GM19043 (cell line): ENCODE measurements around the gene ID2.

Experiments used
- ATAC-seq: cut with Tn5 transposase; IDR thresholded peaks from one replicate; pipeline ENCODE4 v1.9.1; 2021; ENCODE audit warnings: low read depth; ENCODE audit not compliant: unreplicated experiment

ID2 gene, protein sequence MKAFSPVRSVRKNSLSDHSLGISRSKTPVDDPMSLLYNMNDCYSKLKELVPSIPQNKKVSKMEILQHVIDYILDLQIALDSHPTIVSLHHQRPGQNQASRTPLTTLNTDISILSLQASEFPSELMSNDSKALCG

DNA sequence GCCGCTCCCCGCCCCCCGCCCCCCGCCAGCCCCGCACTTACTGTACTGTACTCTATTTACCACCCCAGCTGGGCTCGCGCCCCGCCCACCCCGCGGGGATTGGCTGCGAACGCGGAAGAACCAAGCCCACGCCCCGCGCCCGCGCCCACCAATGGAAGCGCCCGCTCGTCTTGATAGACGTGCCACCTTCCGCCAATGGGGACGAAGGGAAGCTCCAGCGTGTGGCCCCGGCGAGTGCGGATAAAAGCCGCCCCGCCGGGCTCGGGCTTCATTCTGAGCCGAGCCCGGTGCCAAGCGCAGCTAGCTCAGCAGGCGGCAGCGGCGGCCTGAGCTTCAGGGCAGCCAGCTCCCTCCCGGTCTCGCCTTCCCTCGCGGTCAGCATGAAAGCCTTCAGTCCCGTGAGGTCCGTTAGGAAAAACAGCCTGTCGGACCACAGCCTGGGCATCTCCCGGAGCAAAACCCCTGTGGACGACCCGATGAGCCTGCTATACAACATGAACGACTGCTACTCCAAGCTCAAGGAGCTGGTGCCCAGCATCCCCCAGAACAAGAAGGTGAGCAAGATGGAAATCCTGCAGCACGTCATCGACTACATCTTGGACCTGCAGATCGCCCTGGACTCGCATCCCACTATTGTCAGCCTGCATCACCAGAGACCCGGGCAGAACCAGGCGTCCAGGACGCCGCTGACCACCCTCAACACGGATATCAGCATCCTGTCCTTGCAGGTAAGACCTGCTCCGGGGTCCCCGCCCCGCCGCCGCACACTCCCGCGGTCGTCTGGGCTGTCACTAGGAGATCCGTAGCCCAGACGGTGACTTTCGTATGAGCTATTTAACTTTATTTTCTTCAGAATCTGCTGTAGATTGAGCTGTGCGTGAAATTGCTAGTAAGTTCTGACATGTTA is at the start of gene ID2:
Gene ID2 (plus strand): TSS at position 271 of the 907 bp plus-strand sequence. CDS start 110 bp downstream, at position 381.
- peak; percentile 63 for ATAC-seq

DNA sequence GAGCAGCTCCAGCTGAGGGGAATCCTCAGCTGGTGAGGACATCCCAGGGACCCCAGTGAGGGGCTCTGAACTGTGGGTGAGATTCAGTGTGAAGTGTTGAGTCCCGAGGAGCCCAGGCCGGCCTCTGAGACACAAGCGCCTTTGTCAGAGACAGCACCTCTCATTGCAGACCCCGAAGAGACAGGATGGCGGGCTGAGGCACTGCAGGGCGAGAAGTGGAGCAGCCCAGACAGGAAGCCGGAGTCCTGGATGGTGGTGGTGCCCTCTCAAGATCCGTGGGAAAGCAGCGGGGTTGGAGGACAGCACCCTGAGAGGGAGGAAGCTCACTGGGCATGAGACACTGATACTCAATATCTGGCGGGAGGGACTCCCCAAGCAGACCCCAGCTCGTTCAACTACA is 49.1 kb upstream of the ID2 start:
- no peak for ATAC-seq

DNA sequence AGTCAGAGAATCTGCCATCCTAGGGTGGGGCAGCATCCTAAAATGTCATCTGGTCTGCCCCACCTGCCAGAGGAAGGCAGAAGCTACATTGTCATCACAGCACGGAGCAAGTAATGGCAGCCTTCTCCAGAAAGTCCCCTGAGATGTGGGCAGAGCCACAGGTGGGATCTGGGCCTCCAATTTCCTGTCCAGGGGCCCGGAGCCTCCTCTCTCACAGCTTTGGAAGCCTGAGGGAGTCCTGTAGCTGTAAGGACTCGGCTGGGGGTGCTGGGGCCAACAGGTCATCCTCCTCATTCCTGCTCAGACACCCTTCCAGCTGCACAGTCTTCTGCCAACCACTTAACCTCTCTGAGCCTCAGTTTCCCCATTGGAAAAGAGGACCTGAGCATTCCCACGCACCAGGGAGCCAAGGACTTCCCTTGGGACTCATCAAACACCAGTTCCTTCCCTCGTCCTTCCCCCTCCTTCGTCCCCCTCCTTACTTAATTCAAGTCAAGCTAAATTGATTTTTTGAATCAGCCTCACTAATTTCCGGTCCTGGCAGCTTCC is 48.6 kb upstream of the ID2 start:
- ATAC-seq, result no peak

DNA sequence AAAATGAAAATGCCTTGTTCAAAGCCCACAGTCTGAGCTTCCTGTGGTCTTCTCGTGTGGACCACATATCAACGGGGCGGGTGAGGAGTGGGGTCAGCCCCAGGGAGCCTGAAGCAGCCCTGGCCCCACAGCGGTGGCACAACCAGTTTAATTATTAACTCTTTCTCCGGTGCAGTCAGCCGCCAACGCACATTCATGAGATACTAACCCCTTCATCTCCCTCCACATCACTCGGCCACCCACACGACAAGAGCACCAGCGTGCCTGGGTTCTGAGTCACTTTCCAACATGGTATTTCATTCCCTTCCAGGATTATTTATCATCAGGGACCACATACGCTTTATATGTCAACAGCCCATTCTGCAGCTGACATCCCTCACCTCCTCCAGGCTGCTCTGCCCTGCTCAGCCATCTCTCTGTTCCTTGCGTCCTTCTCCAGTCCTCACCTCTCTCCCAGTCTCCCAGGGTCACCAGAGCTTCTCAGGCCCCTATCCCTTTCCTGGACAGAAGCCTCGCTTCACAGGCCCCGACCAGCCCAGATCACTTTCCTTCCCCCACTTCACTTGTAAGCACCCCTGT is 48.0 kb upstream of the ID2 start:
- no peak for ATAC-seq

DNA sequence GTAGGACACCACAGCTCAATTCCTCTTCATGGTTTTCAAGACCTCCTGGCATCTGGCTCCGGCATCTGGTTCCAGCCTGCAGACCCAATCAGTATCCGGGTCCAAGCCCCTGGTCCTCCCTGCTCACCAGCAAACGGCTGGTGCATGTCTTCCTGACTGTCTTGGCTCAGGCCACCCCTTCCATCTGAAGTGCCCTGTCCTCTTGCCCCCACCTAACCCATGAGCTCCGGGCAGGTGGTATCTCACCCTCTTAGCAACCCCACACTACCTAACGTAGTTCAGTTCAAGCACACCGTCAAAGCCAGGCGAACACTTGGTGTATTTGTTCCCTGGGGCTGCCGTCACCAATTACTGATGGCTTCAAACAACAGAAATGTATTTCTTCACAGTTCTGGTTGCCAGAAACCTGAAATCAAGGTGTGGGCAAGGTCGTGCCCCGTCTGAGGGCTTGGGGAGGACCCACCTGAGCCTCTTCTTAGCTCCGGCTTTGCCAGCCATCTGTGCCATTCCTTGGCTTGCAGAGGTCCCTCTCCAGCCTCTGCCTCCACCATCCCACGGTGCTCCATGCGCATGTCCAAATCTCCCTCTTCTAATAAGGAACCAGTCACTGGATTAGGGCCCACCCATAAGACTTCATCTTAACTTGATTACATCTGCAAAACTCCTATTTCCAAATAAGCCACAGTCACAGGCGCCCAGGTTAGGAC is 47.2 kb upstream of the ID2 start:
- ATAC-seq, result no peak

DNA sequence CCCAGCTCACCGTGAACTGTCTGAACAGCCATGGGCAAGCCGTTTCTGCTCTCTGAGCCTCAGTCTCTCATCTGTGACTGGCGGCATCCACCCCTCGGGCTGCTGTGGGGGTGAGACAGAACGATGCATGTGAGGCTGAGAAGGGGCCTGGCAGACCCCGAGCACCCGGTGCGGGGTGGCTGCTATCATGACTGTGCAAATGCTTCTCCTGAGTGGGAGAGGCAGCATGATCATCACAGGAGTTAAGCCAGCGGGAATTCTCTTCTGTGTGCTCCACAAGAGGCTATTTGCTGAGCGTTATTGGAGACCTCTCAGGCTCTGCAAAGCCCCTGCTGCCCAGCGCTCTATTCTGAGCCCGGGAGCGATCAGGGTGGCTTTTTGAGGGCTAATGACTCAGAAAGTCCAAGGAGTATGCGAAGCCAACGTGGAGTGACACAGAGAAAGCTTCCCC is 45.8 kb upstream of the ID2 start:
- ATAC-seq, result no peak

DNA sequence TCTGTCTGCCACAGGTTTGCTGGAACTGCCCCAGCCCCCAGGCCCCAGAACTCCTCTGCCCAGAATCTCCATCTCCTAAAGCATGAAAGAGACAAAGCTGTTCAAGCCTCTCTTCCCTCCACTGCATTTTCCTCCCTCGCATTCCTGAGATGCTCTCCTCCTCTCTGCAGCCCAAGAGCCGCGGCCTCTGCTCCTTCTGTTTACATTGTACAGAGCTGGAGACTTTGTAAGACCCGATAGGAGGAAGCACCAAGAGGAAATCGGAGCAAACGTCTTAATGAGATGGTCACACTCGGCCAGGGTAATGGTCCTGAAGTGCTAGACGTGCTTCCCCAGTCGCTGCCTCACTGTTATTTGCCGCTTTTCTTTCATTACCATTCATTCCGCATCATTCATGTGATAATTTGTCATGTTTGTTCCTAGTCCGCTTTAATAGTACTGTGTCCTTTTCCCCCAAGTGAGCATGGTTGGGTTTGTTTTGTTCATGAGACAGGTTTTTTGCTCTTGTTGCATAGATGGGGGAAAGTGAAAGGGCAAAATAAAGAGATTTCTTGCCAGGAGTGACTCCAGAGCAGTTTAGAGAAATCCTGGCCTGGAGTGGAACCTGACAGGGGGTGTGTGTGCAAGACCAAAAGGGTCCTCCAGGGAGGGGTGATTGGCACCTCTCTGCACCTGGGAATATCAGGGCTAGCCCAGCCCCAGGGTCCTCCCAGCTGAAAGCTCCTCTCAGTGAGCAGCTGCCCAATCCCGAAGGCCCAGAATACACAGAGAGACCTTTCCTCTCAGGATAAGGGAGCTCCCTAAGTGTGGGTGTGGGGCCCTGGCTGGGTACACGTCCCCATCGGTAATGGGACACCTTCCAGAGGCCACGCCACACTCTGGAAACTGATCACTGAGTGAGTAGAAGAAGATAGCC is 44.9 kb upstream of the ID2 start:
- ATAC-seq, result no peak

DNA sequence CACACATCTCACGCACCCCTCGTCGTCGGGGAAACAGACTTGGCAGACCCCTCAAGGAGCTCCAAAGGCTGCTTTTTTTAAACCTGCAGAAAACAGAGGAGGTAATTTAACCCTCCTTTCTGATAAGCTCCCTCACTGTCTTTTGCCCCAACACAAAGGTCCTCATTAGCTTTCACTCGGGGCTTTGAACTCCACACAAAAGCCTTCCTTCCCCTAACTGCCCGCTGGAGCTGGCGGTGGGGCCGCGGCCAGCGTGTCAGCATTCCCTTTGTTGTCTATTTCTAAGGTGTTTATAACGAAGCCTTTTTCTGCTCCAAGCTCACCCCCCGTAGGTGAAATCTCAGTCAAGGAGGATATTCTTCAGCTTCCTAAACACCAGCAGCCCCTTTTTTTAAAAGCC is 43.5 kb upstream of the ID2 start:
- no peak for ATAC-seq

DNA sequence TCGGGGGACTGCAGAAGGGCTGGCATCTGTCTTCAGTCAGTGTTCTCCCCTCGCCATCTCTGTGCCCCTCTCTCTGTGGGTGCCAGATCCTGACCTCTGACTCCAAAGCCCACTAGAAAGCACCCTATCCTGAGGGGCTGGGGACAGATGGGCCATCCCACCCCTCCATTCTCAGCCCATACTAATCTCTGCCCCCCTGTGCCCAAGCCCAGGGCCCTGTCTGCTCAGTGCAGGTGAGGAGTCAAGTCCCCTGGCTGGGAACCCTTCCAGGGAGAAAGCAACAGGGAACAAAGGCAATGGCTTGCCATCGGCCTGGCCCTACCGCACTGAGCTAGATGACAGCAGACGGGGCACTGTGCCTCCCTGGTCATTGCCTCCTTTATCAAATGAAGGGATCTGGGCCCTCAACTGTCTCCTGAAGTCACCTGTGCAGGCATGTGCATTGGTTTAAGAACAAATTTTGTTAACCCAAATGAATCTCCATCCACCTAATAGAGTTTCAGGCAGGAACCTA is 42.7 kb upstream of the ID2 start:
- ATAC-seq, result no peak

DNA sequence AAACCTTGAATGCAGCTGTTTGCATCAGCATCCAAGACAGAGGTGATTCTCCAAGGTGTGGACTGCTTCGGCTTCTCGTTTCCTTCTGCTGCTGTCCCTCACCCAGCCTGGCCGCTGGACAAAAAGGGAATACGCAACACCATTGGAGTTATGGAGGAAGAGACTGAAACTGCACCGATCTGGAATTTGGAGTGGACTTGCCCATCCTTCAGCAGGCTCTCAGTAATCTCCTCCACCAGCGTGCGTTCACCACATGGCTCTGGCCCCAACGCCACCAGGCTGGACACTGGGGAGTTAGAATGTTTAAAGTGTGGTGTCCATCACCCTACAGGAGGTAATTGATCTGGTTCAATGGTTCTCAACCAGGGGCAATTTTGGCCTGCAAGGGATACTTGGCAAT is 41.4 kb upstream of the ID2 start:
- no peak for ATAC-seq

DNA sequence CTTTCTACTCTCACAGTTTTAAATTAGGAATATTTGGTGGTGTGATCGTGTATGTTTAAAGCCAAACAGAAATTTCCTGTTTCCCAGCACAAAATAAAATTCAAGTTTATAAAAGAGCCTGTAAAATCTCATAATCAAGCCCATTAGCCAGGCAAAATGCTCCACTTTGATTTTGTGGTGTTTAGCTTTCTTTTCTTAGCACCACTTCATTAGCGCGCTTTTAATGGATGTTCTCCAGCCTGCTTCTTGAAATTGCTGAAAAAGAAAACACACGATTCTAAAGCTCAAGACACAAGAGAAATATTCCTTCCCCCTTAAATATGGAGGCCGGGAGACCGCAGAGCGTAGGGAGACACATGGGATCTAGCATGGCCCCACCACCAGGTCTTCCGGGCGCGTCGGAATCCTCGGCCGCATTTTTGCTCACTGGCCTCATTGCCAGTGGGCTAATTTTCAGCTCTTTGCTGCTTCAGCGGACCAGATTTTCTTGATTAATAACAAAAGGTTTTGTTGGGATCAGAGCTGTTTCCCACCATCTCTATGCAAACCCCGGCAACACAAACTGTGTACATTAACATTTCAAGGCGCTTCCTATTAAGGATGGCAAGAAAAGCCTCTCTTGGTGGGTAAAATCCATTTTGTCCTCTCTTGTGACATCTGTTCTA is 40.4 kb upstream of the ID2 start:
- no peak for ATAC-seq

DNA sequence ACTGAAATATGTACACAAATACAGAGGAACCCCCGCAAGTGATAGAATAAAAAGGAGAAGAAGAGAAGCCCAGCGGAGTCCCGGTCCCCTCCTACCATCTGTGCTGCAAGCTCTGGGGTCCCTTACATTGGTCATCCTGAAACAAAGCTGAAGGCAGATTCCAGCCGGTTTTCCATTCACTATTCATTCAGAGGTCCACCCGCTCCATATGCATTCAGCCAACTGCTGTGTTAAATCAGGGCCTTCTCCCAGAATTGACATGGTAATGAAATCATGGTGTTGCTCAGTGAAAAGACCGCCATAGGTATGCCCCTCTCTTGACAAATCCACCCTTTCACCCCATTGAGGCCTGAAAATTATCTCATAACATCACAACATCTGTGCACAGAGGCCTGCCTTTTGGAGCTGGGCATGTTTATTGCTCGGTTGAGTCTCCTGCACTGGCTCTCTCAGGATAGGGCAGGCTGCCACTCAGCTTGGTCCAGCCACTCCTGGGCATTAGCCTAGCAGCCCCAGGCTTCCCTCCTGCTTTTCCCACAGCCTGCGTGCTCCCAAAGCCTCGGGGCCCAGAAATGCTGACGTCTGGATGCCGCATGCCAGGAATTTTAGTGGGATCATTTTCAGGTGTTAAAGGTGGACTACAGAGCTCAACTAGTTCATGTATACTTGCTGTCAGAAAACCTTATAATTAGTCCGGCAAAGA is 39.3 kb upstream of the ID2 start:
- ATAC-seq, result no peak

DNA sequence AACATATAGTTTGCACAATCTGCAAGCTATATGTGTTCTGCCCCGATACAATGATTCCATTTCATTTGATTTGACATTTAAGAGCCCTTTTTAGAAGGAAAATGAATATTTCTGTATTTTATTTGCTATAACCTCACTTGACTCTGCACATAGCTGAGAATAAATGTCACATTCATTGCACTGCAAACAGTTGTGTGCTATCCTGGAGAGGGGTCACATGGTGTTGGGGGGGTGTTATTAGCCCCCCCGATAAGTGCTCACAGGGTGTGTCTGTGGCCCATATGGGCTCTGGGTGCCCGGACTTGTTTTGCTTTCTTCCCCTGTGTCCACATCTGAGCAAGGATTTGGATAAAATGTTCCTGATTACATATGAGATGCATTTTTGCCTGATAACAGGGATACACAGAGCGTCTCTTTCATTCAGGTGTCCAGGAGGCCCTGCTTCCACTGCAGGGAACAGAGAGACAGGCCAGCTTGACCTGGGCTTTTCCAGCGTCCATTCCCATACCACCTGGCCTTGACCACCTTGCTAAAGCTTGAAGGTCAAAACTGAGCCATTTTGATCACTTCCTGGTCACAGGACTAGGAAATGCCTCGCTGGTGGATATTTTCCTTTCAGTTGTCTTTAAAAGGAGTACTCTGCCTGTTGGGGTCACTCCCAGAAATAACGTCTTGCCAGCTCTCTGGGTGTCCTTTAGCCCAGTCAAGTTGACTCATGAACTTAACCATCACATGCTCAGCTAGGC is 38.4 kb upstream of the ID2 start:
- no peak for ATAC-seq

DNA sequence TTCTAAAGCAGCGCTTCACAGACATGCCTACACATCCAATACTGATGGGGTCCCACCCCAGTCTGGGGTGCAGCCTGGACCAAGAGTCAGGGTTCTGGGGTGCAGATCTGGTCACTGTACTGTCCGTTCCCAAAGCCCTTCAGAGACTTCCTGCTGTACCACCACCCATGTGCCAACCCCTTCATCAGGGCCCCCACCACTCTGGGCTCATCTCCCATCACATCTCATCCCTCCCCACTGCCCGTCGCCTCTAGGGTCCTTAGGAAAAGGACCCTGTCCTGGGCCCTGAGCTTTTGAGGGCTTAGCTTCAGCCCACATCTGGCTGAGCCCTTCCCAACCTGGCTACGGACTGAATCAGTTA is 37.9 kb upstream of the ID2 start:
- ATAC-seq, result no peak

DNA sequence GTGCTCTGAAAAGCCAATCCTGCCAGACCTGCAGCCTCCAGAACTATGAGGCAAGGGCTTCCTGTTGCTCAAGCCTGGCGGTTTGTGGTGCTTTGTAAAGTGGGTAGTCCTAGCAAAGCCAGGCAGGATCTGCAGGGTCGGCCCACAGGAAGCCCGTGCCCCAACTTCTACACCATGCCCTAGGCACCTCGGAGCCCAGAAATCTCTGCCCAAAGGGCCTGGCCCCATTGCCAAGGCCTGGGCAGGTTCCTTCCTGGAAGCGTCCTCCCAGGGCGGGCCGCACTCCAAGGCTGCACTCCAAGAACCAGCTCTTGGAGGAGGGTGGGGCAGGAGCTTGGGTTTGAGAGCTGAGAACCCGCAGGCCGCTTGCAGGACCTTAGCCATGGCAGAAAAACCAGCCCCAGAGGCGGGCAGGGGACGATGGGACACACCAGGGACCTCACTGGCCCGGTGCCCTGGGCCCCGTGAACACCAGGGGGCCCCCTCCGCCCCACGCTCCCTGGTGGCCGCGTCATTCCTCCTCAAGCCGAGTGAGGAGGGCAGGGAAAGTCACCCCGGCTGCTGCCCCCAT is 37.2 kb upstream of the ID2 start:
- no peak for ATAC-seq

DNA sequence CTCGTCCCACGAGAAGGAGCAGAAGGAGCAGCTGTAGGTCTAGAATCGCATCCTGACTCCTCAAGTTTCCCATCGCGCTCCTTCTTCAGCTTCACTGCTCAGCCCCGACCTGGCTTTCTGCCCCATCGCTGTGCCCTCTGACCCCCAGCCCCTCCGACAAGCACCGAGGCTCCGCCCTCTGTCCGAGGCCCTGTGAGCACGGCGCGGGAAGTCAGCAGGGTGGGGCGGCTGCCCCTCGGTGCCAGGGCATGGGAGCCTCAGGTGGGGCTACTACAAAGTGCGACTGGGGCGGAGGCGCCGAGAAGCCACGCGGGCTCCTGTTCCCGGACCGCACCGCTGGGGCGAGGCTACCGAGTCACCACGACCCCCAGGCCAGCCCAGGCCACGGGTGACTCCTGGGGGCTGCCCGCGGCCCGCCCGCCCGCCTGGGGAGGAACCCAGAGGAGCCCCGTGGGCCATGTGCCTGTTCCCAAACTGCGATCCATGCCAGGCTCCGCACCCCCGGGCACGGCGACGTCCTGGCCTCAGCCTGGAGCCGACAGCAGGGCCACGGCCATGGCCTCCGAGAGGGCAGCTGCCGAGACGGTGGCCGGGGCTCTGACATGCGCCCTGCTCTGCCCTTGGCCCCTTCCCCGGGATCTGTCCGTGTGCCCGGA is 36.6 kb upstream of the ID2 start:
- no peak for ATAC-seq
